Adipocyte (in vitro differentiated cells): ENCODE results near the gene THOC5.
"Not testable (repeated sequence)": the region's sequence is repeated elsewhere in the genome, so short reads cannot be mapped to it uniquely, and the experiment has no call there.

Experiments used
- DNase-seq: peaks from one replicate; pipeline ENCODE4 v3.0.0-alpha.2; 2015; ENCODE audit warnings: low read depth
- H3K27me3 ChIP-seq: replicated peaks from 2 replicates; pipeline ENCODE4 v1.7.0; 2013; ENCODE audit warnings: mild to moderate bottlenecking, low read length, moderate library complexity; ENCODE audit not compliant: control insufficient read depth, insufficient read depth
- H3K36me3 ChIP-seq: 2 replicates; pipeline ENCODE4 v1.7.0; 2013; ENCODE audit warnings: low read length, mild to moderate bottlenecking, moderate library complexity; ENCODE audit not compliant: control insufficient read depth, insufficient read depth, severe bottlenecking
- H3K4me1 ChIP-seq: 2 replicates; pipeline ENCODE4 v1.7.0; 2013; ENCODE audit warnings: mild to moderate bottlenecking, low read length, moderate library complexity; ENCODE audit not compliant: control insufficient read depth, insufficient read depth
- H3K4me3 ChIP-seq: 2 replicates; pipeline ENCODE4 v1.7.0; 2013; ENCODE audit warnings: mild to moderate bottlenecking, low read length, moderate library complexity
- H3K9ac ChIP-seq: 2 replicates; pipeline ENCODE4 v1.7.0; 2013; ENCODE audit warnings: mild to moderate bottlenecking, low read length, moderate library complexity
- H3K9me3 ChIP-seq: 2 replicates; pipeline ENCODE4 v1.7.0; 2013; ENCODE audit warnings: mild to moderate bottlenecking, low read length, moderate library complexity; ENCODE audit not compliant: control insufficient read depth

THOC5 gene

DNA sequence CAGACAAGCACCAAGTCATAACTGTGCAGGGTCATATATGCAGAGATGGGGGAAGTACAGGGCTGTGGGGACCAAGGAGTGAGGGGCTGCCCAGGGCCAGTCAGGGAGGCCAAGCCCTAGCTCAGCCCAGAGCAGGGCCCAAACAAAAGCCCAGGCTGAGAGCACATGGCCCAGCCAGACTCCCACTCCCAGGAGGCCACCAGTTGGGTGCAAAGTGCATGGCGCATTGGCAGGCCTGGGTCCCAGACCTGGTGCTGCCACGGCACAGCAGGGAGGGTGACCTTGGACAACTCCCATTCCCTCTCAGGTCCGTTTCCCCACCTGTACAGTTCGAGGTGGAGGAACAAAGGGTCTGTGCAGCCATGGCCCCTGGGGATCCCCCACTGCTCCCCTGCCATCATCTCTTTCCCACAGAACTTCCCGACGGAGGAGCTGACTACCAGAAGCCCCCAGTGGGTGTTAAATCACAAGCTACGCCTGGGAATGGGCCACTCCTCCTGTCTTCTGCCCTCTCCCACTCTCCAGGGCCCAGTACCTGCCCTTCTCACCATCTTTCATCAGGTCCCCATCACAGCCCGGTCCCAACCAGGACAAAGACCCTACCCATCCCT lies 26.7 kb upstream of the THOC5 start:
- H3K36me3 ChIP-seq = no peaks in the 10 kb centered on the region
- no peaks in the 10 kb centered on the region for H3K4me1 ChIP-seq
- no peaks in the 10 kb centered on the region for H3K9me3 ChIP-seq
- H3K4me3 ChIP-seq = peak overlapping the region; percentile 82
- no peak for DNase-seq
- peak overlapping the region; percentile 49 for H3K9ac ChIP-seq
- no peaks in the 10 kb centered on the region for H3K27me3 ChIP-seq

DNA sequence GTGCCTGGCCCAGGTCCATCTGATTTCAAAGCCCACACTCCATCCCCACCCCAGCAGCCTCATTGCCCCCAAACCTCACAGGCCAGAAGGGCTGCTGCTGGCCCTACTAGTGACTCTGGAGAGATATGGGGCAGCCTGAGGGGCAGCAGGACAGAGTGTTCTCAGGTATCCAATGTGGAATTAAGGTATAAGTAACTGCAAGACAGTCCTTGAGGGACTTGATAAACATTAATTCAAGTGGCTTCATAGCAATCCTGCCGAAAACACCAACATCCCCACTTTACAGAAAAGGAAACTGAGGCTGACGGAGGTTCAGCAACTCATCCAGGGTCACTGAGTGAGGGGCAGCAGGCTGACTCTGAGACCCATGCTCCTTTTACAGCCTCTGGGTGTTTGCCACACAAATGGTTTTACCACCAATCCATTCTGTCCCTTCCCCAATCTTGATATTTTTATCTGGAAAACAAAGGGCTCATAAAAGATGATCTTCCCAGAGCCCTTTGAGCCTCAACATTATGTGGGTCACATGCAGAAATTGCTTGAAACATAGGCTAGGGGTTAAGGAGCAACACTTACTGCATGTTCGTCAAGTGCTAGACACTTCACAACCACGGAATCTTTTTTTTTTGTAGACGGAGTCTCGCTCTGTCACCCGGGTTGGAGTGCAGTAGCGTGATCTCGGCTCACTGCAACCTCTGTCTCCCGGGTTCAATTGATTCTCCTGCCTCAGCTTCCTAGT lies 25.1 kb upstream of the THOC5 start:
- H3K27me3 ChIP-seq = no peaks in the 10 kb centered on the region
- DNase-seq = no peak
- H3K4me3 ChIP-seq = no peak overlapping the region
- peaks cover 4% of the 10 kb centered on the region for H3K4me1 ChIP-seq
- H3K9me3 ChIP-seq = no peaks in the 10 kb centered on the region
- no peaks in the 10 kb centered on the region for H3K36me3 ChIP-seq
- H3K9ac ChIP-seq = no peak overlapping the region

DNA sequence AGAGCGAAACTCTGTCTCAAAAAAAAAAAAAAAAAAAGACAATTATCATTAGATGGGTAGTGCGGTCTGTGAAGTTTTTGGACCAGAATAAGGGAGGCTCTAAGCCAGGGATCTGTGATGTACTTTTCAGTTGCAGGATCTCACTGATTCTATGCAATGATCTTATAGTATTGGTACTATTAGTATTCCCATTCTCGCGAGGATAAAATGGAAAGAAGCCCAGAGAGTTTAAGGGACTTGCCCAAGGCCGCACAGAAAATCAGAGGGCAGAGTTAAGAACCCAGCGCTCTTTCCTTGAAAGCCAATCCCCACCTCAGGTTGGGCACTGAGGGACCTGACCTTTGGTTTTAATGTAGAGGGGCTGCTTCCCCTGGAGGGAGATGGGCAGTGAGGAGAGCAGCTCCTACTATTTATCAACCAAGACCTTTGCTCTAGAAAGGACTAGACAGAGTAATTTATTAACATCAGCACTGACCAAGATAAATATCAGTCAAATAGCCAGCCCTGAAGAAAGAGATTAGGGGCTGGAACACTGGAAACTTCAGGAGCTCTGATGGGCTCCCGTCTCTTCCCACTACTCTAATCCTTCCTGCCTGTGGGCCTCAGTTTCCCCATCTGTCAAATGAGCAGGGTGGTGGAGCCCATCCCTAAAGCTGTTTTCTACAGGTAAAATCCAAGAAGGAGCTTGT lies 21.3 kb upstream of the THOC5 start:
- no peaks in the 10 kb centered on the region for H3K9me3 ChIP-seq
- no peaks in the 10 kb centered on the region for H3K36me3 ChIP-seq
- H3K27me3 ChIP-seq = no peaks in the 10 kb centered on the region
- H3K4me1 ChIP-seq = peaks cover 4% of the 10 kb centered on the region
- no peak for DNase-seq
- no peak overlapping the region for H3K9ac ChIP-seq
- no peak overlapping the region for H3K4me3 ChIP-seq

DNA sequence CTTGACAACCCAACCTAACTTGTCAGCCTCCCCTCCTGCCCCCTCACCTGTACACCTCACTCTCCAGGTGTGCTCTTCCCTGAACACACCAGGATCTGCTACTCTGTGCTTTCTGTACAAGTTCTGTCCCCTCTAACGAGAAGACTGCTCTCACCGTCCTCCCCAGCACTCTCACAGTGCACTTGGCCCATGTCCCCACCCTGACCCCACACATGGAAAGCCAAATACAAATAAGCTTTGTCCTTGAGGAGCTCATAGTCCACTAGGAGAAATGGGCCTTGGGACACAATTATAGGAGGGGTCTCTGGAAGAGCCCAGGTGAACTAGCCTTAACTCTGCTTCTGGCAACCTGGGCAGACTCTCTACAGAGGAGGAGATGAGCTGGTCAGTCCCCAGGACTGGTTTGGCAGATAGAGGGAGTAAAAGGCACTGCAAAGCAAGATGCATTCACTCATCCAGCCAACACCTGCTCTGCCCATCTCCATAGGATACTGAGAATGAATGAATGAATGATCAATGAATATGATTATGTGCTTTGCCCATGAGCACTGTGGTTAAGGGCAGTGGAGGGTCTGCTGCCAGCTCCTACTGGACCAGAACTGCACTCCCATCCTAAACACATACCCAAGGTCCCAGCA lies 17.5 kb upstream of the THOC5 start:
- no peaks in the 10 kb centered on the region for H3K9me3 ChIP-seq
- peaks cover 4% of the 10 kb centered on the region for H3K4me1 ChIP-seq
- H3K9ac ChIP-seq = no peak overlapping the region
- no peaks in the 10 kb centered on the region for H3K27me3 ChIP-seq
- H3K36me3 ChIP-seq = no peaks in the 10 kb centered on the region
- no peak overlapping the region for H3K4me3 ChIP-seq
- DNase-seq = no peak

DNA sequence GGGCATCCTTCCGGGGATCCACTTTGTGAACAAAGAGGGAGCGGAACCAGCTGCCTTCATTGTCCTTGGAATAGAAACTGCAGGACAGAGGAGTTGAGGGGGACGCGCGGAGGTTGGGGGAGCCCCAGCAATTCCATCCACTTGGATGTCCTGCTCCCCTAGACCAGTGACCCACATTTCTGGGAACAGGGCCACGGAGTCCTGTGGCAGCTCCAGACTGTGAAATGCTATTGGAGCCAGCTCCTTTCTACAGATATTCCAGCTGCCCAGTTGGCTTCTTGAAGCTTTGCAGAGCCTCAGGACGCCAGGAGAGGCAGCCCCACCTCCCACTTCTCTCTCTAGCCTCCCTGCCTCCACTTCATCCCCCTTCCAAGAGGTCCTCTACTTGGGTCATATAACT lies 16.9 kb upstream of the THOC5 start:
- H3K4me1 ChIP-seq = peaks cover 4% of the 10 kb centered on the region
- no peak overlapping the region for H3K9ac ChIP-seq
- no peaks in the 10 kb centered on the region for H3K27me3 ChIP-seq
- H3K9me3 ChIP-seq = no peaks in the 10 kb centered on the region
- no peak overlapping the region for H3K4me3 ChIP-seq
- no peaks in the 10 kb centered on the region for H3K36me3 ChIP-seq
- DNase-seq = no peak

DNA sequence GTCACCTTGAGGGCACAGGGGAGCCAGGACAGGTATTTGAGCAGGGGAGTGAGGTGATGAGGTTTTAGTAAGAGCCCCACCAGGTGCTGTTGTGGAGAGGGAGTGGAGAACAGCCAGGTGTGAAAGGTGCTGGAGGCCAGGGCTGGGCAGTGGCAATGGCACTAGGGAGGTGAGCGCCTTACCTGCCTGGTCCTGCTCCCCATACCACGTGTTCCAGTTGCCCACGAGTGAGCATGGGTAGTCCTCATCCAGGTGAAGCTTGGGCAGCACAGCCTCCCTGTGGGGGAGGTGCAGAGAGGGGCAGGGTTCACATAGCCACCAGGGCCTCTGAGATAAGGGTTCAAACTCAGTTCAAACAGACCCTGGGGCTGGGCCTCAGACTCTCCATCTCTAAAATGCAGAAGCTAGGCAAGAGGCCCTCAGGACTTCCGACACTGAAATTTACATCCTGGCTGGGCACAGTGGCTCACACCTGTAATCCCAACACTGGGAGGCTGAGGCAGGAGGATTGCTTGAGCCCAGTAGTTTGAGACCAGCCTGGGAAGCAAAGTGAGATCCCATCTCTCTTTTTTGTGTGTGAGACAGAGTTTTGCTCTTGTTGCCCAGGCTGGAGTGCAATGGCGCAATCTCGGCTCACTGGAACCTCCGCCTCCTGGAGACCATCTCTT lies 15.6 kb upstream of the THOC5 start:
- Histone ChIP-seq H3K9me3 (no peaks in the 10 kb centered on the region), H3K9ac (no peak overlapping the region), H3K27me3 (no peaks in the 10 kb centered on the region), H3K4me3 (no peak overlapping the region), H3K4me1 (no peaks in the 10 kb centered on the region), H3K36me3 (no peaks in the 10 kb centered on the region)
- no peak for DNase-seq

DNA sequence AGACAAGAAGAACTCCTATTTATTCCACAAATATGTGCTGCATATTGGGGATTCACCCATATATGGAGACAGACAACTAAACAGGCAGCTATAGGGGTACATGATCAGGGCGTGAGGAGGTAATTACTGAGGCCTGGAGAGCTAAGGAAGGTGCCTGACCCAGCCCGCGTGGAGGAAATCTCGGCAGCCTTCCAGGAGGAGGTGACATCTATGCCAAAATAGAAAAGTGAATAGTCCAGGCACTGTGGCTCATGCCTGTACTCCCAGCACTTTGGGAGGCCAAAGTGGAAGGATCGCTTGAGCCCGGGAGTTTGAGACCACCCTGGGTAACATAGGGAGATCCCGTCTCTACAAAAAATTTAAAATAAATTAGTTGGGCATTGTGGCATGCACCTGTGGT lies 13.8 kb upstream of the THOC5 start:
- no peak for DNase-seq
- Histone ChIP-seq H3K4me3 (no peak overlapping the region), H3K36me3 (no peaks in the 10 kb centered on the region), H3K9me3 (no peaks in the 10 kb centered on the region), H3K4me1 (no peaks in the 10 kb centered on the region), H3K9ac (no peak overlapping the region), H3K27me3 (no peaks in the 10 kb centered on the region)

DNA sequence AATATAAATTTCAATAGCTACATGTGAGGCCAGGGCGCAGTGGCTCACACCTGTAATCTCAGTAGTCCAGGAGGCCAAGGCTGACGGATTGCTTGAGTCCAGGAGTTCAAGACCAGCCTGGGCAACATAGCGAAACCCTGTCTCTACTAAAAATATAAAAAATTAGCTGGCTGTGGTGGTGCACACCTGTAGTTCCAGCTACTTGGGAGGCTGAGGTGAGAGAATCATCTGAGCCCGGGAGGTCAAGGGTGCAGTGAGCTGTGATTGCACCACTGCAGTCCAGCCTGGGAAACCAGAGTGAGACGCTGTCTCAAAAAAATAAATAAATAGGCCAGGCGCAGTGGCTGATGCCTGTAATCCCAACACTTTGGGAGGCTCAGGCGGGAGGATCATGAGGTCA lies 13.0 kb upstream of the THOC5 start:
- not testable (repeated sequence) for DNase-seq, H3K27me3 ChIP-seq, H3K4me3 ChIP-seq, H3K9me3 ChIP-seq, H3K9ac ChIP-seq, H3K36me3 ChIP-seq, H3K4me1 ChIP-seq

DNA sequence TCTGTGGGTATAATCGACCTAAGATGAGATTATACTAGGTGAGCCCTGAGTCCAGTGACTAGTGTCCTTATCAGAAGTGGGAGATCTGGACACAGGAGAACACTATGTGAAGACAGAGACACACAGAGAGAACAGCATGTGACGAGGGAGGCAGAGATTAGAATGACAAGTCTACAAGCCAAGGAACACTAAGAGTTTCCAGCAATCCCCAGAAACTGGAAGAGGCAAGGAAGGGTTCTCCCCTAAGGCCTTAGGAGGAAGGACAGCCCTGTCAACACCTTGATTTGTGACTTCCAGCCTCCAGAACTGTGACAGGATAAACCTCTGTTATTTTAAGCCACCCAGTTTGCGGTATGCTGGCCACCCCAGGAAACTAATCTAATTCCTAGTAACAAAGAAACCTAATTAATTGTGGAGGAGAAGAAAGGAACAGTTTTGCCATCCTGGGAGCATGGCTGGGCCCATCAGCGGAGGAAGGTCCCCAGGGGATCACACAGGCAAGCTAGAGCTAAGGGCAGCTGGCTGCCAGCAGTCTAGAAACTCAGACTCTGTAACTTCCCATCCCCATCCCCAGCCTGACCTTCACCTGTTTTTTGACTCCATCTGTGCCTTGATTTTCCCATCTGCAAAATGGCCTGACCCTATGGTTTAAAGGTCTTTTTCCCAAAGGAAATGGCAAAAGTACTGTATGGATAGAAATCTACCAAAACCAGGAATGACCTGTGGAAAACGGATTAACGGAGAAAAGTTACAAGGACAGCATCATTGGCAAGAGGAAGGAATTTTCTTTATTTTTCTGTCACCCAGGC lies 10.3 kb upstream of the THOC5 start:
- Histone ChIP-seq H3K27me3 (no peaks in the 10 kb centered on the region), H3K9ac (no peak overlapping the region), H3K9me3 (no peaks in the 10 kb centered on the region), H3K4me1 (no peaks in the 10 kb centered on the region), H3K4me3 (no peak overlapping the region), H3K36me3 (peaks cover 8% of the 10 kb centered on the region)
- DNase-seq = no peak

DNA sequence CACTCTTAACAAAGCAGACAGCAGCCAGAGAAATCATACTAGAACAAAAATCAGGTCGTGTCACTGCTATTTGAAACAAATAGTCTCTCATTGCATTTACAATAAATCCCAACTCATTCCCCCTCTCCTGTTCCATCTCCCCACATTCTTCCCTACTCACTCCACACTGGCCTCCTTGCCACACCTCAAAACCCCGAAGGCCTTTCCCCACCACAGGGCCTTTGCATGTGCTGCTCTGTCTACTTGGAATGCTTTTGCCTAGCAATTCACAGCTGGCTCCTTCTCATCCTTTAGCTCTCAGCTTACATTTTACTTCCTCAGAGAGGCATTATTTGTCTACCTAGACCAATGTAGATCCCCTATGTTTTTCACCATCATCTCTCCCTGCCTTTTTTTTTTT lies 6.3 kb upstream of the THOC5 start:
- Histone ChIP-seq H3K4me1 (peaks cover 3% of the 10 kb centered on the region), H3K9me3 (no peaks in the 10 kb centered on the region), H3K27me3 (no peaks in the 10 kb centered on the region), H3K36me3 (peaks cover 21% of the 10 kb centered on the region), H3K9ac (no peak overlapping the region), H3K4me3 (no peak overlapping the region)
- DNase-seq = no peak
